ENCODE measurements around the gene PCSK4. TPM values are rescaled to one million over a fixed set of nuclear protein-coding genes. Genes with fewer than 3 reads are reported as not detected.

The PCSK4 gene
- polyA plus RNA-seq, 1 donor (not counting 4 experiments of a cell fraction or from before 2014, with no cell fraction given): 0.25 TPM

DNA sequence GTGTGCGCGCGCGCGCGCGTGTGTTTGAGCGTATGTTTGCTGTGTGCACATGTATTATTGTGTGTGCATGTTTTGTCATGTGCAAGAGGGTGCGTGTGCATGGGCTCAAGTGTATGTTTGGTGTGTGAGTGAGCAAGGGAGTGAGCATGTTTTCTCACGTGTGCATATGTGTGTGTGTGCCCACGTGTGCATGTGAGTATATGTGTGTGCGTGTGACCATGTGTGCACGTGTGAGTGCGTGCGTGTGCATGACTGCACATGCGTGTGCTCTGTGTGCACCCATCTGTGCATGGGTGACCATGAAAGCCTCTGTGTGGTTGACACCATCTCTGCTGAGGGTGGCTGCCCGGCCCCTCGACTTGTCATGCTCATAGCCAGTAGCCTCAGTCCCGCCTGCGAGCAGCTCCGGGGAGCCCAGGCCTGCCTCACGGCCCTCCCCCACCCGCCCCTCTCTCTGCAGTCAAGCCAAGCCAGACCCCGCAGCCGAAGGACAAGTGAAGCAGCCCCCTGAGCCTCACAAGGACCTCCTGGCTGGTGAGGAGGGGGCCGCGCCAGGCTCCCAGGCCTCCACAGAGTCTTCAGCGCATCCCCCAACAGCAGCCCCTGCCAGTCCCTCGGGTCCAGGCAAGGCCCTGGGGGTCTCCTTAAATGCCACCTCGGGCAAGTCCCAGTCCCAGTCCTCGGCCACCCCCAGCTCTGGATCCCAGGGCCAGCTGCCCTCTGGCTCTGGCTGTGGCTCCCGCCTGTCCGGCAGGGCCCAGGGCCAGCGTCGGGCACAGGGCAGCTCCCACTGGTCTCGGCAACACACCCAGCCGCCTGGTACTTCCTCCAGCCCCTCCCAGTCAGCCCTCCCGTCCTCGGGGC lies 6.8 kb upstream of the PCSK4 start:
- dilution Hi-C loops (cut with MboI; ENCODE audit: extremely low pct_ligation_motif_present, low sequenced_read_pairs): no loop called here
- no peaks in the 10 kb centered on the region for H3K36me3 ChIP-seq (ENCODE audit: control insufficient read depth in 2 of 2, extremely low read depth in 1 of 2, insufficient read depth in 2 of 2, low read length in 2 of 2)
- no peaks in the 10 kb centered on the region for H3K79me2 ChIP-seq (ENCODE audit: control insufficient read depth, insufficient read depth, low read length)
- no peak for DNase-seq (ENCODE audit: low read depth, low spot score)
- no peak overlapping the region for H3K9ac ChIP-seq (ENCODE audit: control insufficient read depth, extremely low read depth, insufficient read depth, low read length)
- no peaks in the 10 kb centered on the region for H3K9me1 ChIP-seq (ENCODE audit: control insufficient read depth, extremely low read depth, insufficient read depth, low read length)
- H3K4me1 ChIP-seq (ENCODE audit: control insufficient read depth, extremely low read depth, insufficient read depth, low read length): peaks cover 9% of the 10 kb centered on the region
- H3K4me2 ChIP-seq (ENCODE audit: control insufficient read depth, extremely low read depth, insufficient read depth, low read depth, low read length): peak overlapping the region; percentile 75
- no peaks in the 10 kb centered on the region for H4K20me1 ChIP-seq (ENCODE audit: control insufficient read depth, extremely low read depth, insufficient read depth, low read length)
- peak overlapping the region in 2 of 3 experiments; percentile 14 to 34 for H3K4me3 ChIP-seq (ENCODE audit: control insufficient read depth in 2 of 3, extremely low read depth in 1 of 3, insufficient read depth in 2 of 3, low read depth in 1 of 3, low read length in 3 of 3)
- H3K27me3 ChIP-seq (ENCODE audit: control insufficient read depth, extremely low read depth, insufficient read depth, low read length): no peaks in the 10 kb centered on the region
- TF ChIP-seq EZH2 (IDR thresholded peaks at IDR 0.05; ENCODE audit: low read length): no peak
- TF ChIP-seq, protein P1, sequence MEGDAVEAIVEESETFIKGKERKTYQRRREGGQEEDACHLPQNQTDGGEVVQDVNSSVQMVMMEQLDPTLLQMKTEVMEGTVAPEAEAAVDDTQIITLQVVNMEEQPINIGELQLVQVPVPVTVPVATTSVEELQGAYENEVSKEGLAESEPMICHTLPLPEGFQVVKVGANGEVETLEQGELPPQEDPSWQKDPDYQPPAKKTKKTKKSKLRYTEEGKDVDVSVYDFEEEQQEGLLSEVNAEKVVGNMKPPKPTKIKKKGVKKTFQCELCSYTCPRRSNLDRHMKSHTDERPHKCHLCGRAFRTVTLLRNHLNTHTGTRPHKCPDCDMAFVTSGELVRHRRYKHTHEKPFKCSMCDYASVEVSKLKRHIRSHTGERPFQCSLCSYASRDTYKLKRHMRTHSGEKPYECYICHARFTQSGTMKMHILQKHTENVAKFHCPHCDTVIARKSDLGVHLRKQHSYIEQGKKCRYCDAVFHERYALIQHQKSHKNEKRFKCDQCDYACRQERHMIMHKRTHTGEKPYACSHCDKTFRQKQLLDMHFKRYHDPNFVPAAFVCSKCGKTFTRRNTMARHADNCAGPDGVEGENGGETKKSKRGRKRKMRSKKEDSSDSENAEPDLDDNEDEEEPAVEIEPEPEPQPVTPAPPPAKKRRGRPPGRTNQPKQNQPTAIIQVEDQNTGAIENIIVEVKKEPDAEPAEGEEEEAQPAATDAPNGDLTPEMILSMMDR (optimal IDR thresholded peaks at IDR 0.05 in 1 of 3, IDR thresholded peaks at IDR 0.05 in 1 of 3, conservative IDR thresholded peaks at IDR 0.05 in 1 of 3; ENCODE audit: extremely low read depth in 1 of 3, insufficient read depth in 2 of 3, low read length in 3 of 3): no peak
- H3K27ac ChIP-seq (ENCODE audit: control insufficient read depth, insufficient read depth, low read length): no peak overlapping the region
- FAIRE-seq: no peak
- H3K9me3 ChIP-seq (ENCODE audit: control insufficient read depth, low read depth, low read length): no peaks in the 10 kb centered on the region
- peak overlapping the region; percentile 20 for H2AFZ ChIP-seq (ENCODE audit: control insufficient read depth, low read length)

DNA sequence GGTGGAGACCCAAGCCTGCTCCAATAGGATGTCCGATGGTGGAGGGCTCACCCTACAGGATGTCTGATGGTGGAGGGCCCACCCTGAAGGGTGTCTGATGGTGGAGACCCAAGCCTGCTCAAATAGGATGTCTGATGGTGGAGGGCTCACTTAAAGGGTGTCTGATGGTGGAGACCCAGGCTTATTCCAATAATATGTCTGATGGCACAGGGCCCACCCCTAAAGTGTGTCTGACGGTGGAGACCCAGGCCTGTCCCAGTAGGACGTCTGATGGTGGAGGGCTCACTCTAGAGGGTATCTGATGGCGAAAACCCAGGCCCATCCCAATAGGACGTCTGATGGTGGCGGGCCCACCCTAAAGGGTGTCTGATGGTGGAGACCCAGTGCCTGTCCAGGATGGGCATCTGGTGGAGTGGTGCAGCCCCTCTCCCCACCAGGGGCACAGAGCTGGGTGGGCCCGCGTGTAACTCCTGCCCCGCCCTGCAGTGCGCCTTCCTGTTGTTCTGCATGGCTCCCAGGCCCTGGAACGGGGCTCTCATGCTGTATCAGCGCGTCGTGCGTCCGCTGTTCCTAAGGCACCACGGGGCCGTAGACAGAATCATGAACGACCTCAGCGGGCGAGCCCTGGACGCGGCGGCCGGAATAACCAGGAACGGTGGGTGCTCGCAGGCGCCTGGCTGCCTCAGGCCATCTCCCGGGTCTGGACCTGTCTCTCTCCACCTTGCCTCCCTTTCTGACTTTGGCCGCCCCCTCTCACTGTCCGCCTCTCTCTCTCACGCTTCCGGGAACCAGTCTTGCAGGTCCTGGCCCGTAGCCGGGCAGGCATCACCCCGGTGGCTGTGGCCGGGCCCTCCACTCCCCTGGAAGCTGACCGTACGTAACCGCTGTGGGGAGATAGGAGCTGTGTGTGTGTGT lies 5.9 kb upstream of the PCSK4 start:
- peak overlapping the region; percentile 28 for H3K9ac ChIP-seq (ENCODE audit: control insufficient read depth, extremely low read depth, insufficient read depth, low read length)

More for the DNA sequence above, 5.9 kb upstream of the PCSK4 start:
- H3K4me2 ChIP-seq (ENCODE audit: control insufficient read depth, extremely low read depth, insufficient read depth, low read depth, low read length): peak overlapping the region; percentile 75
- H3K36me3 ChIP-seq (ENCODE audit: control insufficient read depth in 2 of 2, extremely low read depth in 1 of 2, insufficient read depth in 2 of 2, low read length in 2 of 2): no peaks in the 10 kb centered on the region
- no peak overlapping the region for H3K27ac ChIP-seq (ENCODE audit: control insufficient read depth, insufficient read depth, low read length)
- H3K79me2 ChIP-seq (ENCODE audit: control insufficient read depth, insufficient read depth, low read length): no peaks in the 10 kb centered on the region
- no peaks in the 10 kb centered on the region for H4K20me1 ChIP-seq (ENCODE audit: control insufficient read depth, extremely low read depth, insufficient read depth, low read length)
- DNase-seq (ENCODE audit: low read depth, low spot score) (no peak), FAIRE-seq (no peak)
- H3K4me1 ChIP-seq (ENCODE audit: control insufficient read depth, extremely low read depth, insufficient read depth, low read length): peaks cover 16% of the 10 kb centered on the region
- H3K4me3 ChIP-seq (ENCODE audit: control insufficient read depth in 2 of 3, extremely low read depth in 1 of 3, insufficient read depth in 2 of 3, low read depth in 1 of 3, low read length in 3 of 3): peak overlapping the region in 2 of 3 experiments; percentile 14 to 34
- TF ChIP-seq, protein P1 (optimal IDR thresholded peaks at IDR 0.05 in 1 of 3, IDR thresholded peaks at IDR 0.05 in 1 of 3, conservative IDR thresholded peaks at IDR 0.05 in 1 of 3; ENCODE audit: extremely low read depth in 1 of 3, insufficient read depth in 2 of 3, low read length in 3 of 3): no peak
- TF ChIP-seq EZH2 (IDR thresholded peaks at IDR 0.05; ENCODE audit: low read length): no peak
- peak overlapping the region; percentile 20 for H2AFZ ChIP-seq (ENCODE audit: control insufficient read depth, low read length)
- dilution Hi-C loops (cut with MboI; ENCODE audit: extremely low pct_ligation_motif_present, low sequenced_read_pairs): no loop called here
- H3K27me3 ChIP-seq (ENCODE audit: control insufficient read depth, extremely low read depth, insufficient read depth, low read length): no peaks in the 10 kb centered on the region
- H3K9me3 ChIP-seq (ENCODE audit: control insufficient read depth, low read depth, low read length): no peaks in the 10 kb centered on the region
- no peaks in the 10 kb centered on the region for H3K9me1 ChIP-seq (ENCODE audit: control insufficient read depth, extremely low read depth, insufficient read depth, low read length)
